T-helper 2 cell (primary cell): ENCODE measurements around the gene CENPS.
"Not testable (repeated sequence)": the region's sequence is repeated elsewhere in the genome, so short reads cannot be mapped to it uniquely, and the experiment has no call there.

Experiments used
- DNase-seq, 5 experiments: peaks; one replicate each; pipeline versions ENCODE4 v3.0.0 to v3.0.0-alpha.2; 2012 to 2022

CENPS gene

DNA sequence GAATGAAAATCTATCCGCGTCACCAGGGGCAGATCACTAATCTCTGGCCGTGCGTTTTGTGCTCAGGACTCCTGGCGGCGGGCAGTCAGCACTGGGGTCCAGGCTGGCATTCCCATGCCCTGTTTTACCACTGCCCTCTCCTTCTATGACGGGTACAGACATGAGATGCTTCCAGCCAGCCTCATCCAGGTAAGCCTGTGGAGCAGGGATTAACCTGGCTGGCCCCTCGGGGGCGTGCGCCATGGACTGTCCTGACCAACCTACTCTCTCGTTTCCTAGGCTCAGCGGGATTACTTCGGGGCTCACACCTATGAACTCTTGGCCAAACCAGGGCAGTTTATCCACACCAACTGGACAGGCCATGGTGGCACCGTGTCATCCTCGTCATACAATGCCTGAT, 10.9 kb upstream of the CENPS start:
- DNase-seq: no peak

DNA sequence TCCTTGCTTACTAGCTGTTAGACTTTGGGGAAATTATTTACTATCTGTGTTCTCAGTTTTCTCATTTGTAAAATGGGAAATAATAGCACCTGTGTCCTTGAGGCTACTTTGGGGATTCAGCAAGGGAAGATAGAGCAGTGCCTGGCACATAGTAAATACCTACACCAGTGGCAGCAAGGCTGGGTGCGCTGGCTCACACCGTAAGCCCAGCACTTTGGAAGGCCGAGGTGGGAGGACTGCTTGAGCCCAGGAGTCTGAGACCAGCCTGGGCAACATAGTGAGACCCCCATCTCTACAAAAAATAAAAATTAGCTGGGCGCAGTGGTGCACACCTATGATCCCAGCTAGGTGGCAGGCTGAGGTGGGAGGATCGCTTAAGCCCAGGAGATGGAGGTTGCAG, 8.6 kb upstream of the CENPS start:
- DNase-seq: no peak

DNA sequence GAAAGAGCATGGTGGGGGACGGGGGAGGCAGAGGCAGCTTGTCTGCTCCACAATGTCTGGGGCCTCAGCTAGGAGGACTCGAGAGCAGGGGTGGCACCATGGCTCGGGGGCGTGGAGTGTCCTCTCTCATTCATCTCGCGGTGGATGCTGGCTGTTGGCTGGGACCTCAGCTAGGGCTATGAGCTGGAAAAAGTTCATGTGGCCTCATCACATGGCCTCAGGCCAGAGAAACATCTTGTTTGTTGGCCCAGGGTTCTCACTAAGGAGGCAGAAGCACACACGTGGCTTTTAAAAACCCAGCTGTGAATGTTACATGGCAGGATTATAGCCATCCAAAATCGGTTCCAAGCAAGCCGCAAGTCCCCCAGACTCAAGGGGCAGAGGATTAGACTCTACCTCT, 6.2 kb upstream of the CENPS start:
- no peak for DNase-seq

DNA sequence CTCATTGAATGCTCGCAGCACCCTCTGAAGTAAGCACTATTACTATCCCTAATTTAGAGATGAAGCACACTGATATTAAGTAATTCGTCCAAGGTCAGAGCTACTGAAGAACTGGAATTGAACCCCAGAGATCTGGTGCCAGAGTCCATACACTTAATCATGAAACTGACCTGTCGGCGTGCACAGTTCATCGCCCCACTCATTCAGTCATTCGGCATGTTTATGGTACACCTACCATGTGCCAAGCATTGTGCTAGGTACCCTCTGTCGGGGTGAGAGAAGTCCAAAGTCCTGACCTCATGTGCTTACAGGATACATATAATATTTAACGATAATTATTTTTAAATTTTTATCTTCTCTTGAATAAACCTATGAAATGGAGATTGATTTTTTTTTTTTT, 5.6 kb upstream of the CENPS start:
- no peak for DNase-seq

DNA sequence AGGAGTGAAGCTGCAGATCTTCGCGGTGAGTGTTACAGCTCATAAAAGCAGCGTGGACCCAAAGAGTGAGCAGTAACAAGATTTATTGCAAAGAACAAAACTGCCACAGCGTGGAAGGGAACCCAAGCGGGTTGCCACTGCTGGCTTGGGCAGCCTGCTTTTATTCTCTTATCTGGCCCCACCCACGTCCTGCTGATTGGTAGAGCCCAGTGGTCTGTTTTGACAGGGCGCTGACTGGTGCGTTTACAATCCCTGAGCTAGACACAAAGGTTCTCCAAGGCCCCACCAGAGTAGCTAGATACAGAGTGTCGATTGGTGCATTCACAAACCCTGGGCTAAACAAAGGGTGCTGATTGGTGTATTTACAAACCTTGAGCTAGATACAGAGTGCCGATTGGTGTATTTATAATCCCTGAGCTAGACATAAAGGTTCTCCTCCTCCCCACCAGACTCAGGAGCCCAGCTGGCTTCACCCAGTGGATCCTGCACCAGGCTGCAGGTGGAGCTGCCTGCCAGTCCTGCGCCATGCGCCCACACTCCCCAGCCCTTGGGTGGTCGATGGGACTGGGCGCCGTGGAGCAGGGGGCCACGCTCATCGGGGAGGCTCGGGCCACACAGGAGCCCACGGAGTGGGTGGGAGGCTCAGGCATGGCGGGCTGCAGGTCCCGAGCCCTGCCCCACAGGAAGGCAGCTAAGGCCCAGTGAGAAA, 4.3 kb upstream of the CENPS start:
- DNase-seq: not testable (repeated sequence)

DNA sequence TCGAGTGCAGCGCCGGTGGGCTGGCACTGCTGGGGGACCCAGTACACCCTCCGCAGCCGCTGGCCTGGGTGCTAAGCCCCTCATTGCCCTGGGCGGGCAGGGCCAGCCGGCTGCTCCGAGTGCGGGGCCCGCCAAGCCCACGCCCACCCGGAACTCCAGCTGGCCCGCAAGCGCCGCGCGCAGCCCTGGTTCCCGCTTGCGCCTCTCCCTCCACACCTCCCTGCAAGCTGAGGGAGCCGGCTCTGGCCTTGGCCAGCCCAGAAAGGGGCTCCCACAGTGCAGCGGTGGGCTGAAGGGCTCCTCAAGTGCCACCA, 3.7 kb upstream of the CENPS start:
- DNase-seq: not testable (repeated sequence)

DNA sequence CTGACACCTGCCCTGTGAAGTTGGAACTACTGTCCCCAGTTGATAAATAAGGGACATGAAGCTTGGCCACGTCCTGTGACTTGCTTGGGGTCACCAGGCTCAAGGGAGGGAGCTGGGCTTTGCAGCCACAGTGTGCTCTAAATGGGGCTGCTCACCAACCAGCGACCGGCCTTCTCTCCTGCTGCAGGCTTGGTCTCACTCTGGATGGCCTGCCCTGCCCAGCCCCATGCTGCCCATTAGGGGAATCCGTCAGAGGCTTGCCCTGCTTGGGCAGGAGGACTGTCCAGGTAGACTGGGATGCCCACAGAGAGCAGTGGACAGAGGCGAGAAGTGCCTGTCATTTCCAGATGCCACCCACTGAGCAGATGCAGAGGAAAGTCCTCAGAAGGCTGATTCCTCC, 1.2 kb upstream of the CENPS start:
- DNase-seq: no peak

DNA sequence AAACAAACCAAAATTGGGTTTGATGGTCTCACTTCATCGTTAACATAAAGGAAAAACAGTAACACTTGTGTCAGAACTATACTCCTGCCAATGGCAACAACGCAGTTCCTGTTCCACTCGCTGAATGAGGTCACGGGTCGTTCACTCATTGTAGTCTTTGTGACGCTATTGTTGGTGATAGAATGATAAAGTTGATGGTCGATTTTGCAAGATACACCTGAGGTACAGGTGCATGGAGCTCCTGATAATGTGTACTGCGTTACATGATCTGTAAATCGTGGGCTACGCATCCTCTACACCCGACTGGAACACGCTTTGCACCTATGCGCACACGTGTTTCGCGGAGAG, 391 bp upstream of the CENPS start:
- DNase-seq: peak in 1 of 5 experiments; percentile 63

DNA sequence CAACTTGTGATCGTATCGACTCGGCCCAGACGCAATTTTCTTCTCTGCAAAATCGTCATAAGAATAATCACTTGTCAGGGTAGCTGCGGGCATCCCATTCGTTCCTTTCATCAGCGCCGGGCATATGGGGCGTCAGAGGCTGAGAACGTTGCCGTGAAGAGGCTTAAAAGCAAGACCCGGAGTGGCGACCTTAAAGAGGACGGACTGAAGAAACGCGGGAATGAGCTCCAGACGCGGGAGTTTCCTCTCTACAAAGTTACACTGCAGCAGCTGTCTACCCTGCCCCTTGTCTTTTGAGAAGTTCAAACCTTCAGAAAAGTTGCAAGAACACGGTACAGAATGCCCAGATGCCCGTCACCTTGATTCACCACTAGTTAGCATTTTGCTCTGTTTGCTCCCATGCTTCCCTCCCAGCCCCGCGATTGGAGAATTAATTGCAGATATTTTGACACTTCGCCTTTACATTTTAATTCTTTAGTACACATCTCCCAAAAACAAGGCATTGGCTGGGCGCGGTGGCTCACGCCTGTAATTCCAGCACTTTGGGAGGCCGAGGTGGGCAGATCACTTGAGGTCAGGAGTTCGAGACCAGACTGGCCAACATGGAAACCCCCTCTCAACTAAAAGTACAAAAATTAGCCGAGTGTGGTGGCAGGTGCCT, 967 bp downstream of the CENPS start:
- DNase-seq: peak in 1 of 5 experiments; percentile 38

DNA sequence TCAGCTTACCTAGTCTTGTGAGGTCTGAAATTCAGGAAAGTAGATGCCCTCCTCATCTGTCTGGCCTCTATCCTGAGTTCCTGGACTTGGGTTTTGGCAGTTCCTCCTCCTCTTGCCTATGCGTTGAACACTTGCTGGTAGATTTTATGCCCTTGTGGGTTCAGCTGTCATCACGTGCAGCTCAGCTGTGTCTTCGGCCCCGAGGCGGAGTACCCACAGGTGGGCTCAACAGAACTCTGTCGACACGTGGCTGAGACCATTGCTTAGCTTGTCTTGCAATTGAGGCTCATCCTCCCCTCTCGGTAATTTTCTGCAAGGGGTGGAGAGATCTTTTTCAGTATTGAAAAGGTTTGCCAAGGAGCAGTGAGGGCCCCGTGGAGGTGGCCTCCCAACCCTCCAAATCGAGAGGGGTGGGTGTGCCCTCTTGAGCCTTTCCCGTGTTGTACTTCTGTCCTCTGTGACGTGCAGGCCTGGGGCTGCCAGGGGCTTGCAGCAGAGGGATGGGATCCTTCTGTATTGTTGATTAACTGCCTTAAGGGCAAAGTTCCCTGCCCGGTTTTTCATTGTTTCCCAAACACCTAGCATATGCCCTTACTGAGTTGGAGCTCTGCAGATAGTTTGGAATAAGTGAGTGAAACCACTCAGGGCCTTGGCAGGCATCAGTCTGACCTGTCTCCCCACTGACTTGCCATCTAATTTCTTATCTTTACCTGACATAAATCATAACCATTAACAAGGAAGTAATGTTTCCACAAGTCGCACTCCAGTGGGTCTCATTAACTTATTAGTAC, 2.9 kb downstream of the CENPS start:
- DNase-seq: no peak

DNA sequence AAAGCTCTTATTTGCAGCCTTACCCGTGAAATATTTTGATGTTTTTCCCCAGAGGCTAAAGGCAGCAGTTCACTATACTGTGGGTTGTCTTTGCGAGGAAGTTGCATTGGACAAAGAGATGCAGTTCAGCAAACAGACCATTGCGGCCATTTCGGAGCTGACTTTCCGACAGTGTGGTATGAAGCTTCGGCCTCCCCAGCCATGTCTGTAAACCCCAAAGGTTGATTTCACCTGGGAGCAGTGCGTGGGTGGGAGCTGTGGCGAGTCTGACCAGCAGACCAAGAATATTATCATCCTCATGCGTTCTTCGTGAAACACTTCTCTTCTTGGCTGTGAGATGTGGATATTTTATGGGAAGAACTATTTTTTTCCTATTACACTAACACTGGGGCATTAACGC, 3.6 kb downstream of the CENPS start:
- DNase-seq: no peak

DNA sequence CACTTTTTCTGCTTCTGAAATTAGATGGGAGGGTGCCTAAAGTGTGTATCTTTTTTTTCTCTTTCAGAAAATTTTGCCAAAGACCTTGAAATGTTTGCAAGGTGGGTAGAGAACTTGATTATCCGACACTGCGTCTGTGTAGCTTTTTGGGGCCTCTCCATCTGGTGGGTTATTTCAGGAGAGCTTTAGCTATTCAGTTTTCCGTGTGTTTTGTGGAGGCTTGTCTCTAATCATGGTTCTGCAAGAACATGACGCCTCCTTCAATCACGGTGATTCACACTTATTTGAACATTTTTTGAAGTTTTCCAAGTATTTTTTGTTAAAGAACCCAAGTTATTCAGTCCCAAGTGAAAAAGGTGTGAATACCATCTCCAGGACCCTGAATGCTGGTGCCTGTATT, 4.4 kb downstream of the CENPS start:
- no peak for DNase-seq

DNA sequence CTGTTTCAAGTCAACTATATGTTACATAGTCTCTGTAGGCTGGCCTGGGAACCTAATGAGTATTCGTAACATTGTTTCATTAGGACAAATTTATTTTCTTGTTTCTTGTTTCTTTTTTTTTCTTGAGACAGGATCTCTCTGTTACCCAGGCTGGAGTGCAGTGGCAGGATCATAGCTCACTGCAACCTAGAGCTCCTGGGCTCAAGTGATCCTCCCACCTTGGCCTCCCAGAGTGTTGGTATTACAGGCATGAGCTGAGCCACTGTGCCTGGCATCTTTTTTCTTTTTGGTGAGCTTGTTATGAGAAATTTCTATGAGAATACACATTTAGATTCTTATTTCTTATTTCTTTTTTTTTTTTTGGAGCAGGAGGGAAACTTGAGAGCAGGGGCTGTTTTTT, 6.8 kb downstream of the CENPS start:
- DNase-seq: no peak

DNA sequence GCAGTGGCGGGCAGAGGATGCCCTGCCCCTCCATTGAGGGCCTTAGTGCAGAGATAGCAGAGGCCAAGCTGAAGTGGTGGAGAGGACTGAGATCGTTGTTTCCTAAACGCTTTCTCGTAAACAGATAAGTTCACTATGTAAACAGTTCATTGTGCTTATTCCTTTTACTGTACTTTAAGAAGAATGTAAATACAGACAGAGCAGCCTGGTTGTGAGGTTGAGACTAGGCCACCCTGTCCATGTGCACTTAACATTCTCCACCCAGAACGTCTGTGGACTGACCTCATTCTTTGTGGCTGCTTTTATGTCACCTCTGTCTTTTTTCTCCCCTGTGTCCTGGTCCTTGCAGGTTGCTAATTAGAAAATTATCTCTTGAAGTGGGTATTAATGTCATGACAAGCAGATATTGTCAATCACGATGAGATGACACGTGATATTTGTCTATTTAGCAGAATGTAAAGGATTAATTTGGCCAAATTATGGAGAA, 8.5 kb downstream of the CENPS start:
- DNase-seq: no peak

DNA sequence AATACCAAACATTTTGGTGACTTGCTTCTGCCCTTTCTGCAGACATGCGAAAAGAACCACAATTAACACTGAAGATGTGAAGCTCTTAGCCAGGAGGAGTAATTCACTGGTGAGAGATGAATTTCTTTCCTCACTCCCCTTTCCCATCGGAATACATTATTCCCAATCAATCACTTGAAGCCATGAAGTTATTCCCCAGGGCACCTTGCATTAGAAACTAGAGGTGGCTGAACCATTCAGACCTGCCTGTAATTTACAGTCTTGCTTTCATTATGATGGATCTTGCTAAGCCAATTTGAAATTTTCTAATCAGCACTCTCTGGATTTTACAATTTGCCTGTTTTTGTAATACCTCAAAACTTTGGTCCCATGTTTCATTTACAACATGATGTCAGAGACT, 10.1 kb downstream of the CENPS start:
- no peak for DNase-seq

DNA sequence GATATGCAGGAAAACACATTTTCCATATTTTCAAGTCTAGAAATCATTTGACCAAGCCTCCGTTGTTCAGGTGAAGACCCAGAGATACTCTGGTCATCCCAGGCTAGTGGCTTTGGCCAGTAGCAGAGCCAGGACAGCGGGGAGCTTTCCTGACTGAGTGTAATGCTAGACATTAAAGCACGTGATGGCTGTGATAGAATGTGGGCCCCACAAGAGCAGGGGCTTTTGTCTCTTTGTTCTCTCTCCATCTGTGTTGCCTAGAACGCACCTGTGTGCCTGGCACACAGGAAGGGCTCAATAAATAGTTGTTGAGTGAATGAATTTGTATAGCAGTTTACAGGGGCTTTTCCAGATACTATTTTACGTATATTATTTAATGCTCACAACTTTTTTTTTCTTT, 10.6 kb downstream of the CENPS start:
- DNase-seq: no peak

DNA sequence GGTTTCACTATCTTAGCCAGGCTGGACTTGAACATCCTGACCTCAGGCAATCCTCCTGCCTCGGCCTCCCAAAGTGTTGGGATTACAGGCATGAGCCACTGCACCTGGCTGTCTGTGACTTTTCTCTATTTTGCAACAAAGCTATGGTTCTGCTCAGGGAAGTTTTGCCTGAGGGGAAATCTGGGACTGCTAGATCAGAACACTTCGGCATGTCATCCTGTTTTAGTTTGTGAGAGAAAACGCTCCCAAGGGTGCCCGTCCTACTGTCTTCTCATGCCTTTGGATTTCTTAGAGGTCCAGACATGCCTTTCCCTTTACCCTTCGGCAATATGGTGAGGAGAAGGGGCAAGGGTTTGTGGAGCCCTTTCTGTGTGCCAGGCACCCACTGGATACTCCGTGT, 14.0 kb downstream of the CENPS start:
- DNase-seq: no peak

DNA sequence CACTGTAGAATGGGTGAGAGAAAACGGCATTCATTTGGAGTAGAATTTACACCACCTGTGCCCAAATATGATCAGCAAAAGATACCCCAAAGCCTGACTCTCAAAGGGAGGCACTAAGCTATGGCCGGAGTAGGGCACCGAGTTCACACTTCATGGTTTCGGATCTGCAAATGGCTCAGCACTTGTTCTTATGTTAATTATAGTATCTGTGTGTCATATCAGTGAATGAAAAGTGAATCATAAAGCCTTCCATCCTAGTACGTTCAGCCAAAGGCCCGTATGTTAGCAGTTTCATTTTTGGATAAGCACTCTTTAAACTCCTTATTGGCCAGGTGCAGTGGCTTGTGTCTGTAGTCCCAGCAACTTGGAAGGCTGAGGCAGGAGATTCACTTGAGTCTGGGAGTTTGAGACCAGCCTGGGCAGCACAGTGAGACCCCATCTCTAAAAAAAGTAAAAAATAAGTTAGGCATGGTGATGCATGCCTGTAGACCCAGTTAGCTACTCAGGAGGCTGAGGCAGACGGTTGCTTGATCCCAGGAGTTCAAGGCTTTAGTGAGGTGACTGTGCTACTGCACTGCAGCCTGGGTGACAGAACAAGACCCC, 14.7 kb downstream of the CENPS start:
- peak in 1 of 5 experiments; percentile 20 for DNase-seq

DNA sequence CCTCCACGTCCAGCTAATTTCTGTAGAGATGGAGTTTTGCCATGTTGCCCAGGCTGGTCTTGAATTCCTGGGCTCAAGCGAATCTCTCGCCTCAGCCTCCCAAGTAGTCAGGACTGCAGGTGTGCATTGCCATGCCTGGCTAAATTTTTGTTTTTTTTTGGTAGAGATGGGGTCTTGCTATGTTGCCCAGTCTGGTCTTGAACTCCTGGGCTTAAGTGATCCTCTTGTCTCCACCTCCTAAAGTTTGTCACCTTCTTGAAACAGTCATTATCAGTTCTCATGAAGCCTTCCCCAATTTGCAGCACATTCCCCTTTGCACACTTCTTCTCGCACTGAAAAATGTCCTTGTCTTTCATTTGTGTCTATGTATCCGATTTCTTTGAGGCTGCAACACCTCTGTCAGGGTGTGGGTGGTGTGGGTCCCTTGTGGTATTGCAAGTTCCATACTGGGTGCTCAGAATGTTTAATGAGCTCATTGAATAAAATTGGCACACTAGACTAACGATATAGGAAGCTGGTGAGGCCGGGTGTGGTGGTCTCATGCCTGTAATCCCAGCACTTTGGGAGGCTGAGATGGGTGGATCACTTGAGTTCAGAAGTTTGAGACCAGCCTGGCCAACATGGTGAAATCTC, 16.7 kb downstream of the CENPS start:
- no peak for DNase-seq

DNA sequence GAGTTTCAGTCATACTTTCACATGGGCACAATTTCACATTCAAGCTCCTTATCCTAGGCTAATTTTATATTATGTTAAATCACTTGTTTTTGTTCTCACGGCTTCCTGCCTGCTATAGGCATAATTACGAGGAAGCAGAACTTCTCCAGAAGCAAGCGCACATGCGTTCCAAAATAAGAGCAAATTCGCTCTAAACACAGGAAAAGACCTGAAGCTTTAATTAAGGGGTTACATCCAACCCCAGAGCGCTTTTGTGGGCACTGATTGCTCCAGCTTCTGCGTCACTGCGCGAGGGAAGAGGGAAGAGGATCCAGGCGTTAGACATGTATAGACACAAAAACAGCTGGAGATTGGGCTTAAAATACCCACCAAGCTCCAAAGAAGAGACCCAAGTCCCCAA, 19.5 kb downstream of the CENPS start, which contains the start of gene CORT:
TSS of gene CORT (plus strand) at position 281 of the 400 bp plus-strand sequence. CDS start 193 bp downstream, outside the sequence.
- no peak for DNase-seq

DNA sequence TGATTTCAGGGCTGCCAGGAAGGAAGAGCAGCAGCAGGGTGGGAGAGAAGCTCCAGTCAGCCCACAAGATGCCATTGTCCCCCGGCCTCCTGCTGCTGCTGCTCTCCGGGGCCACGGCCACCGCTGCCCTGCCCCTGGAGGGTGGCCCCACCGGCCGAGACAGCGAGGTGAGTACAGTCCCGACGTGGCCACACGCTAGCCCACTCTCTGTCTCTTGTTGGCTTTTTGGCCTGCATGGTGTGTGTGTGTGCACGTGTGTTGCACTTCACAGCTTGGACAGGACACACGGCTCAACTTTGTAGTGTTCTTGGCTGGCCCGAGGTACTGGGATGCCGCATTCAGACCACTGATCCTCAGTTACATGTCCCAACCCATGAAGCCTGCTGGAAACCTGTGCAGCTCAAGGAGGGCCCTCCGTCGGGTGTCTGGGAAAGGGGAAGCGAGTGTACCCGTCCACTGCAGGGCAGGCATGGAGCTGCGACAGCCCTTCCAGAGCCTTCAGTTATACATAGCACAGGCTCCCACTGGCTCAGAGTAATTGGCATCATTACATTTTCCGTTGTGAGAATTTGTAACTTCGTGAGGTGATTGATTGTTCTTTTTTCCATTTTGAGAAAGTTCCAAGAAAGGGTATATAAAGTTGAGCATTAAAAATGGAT, 20.1 kb downstream of the CENPS start:
- no peak for DNase-seq

DNA sequence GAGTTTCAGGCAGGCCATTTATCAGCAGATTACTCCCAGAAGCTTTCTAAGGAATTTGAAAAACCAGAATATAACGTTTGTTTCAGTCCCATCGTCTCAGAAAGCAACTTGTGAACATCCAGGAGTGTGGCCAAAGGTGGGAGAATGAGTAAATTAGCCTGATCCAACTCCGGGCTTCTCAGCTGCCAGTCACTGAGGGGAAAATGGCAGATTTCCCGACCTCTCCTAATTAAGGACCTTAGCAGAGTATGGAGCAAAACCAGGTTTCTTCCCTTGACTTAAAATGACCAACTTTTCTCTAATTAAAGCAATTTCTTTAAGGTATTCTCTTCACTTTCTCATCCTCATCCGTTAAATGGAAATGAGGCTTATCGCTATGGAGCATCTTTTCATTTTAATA, 20.6 kb downstream of the CENPS start:
- no peak for DNase-seq
